CD4-positive, alpha-beta T cell treated with Interleukin-1 beta for 1 hour (primary cell): ENCODE measurements around the gene FMN1.
A peak's percentile ranks its signal among the peaks of the same experiment; 100 is the strongest.

ENCODE experiments used
- DNase-seq, 2 donors: peaks; one replicate each; pipeline ENCODE4 v3.0.0-alpha.2; 2020 to 2022

FMN1 gene

GRCh38 chr15:33045066-33045810 is 149.3 kb downstream of the FMN1 start:
- DNase-seq = no peak

GRCh38 chr15:33044598-33044997 is 149.9 kb downstream of the FMN1 start:
- no peak for DNase-seq

- no peak for DNase-seq
Measured at GRCh38 chr15:33043636-33044035, 150.9 kb downstream of the FMN1 start.

GRCh38 chr15:33040496-33040895 is 154.0 kb downstream of the FMN1 start:
- no peak for DNase-seq

- DNase-seq = no peak
Measured at GRCh38 chr15:33034588-33034987, 159.9 kb downstream of the FMN1 start.

- DNase-seq = no peak
Measured at GRCh38 chr15:33032053-33032452, 162.5 kb downstream of the FMN1 start.

GRCh38 chr15:33031324-33031821 is 163.1 kb downstream of the FMN1 start:
- DNase-seq = no peak

- no peak for DNase-seq
Measured at GRCh38 chr15:33030315-33030714, 164.2 kb downstream of the FMN1 start.

- no peak for DNase-seq
Measured at GRCh38 chr15:33029109-33029652, 165.3 kb downstream of the FMN1 start.

- no peak for DNase-seq
Measured at GRCh38 chr15:33028495-33028894, 166.0 kb downstream of the FMN1 start.

GRCh38 chr15:33027306-33028035 is 167.0 kb downstream of the FMN1 start:
- no peak for DNase-seq

- no peak for DNase-seq
Measured at GRCh38 chr15:33026614-33027013, 167.9 kb downstream of the FMN1 start.

GRCh38 chr15:33022629-33023028 is 171.9 kb downstream of the FMN1 start:
- DNase-seq = no peak

- peak in 1 of 2 donors; percentile 5 for DNase-seq
Measured at GRCh38 chr15:33021806-33022389, 172.6 kb downstream of the FMN1 start.

GRCh38 chr15:33019354-33019981 is 175.0 kb downstream of the FMN1 start:
- no peak for DNase-seq

GRCh38 chr15:33016405-33017024 is 178.0 kb downstream of the FMN1 start:
- no peak for DNase-seq

GRCh38 chr15:33014586-33014985 is 179.9 kb downstream of the FMN1 start:
- no peak for DNase-seq

GRCh38 chr15:33013827-33014445 is 180.6 kb downstream of the FMN1 start:
- DNase-seq = no peak

GRCh38 chr15:33011976-33012375 is 182.5 kb downstream of the FMN1 start:
- DNase-seq = no peak

GRCh38 chr15:33009603-33010002 is 184.9 kb downstream of the FMN1 start:
- DNase-seq = no peak

- DNase-seq = no peak
Measured at GRCh38 chr15:33009026-33009425, 185.5 kb downstream of the FMN1 start.
